ENCODE measurements around the gene H6PD. TPM values are rescaled to one million over a fixed set of nuclear protein-coding genes. Genes with fewer than 3 reads are reported as not detected.

Gene H6PD
- total RNA-seq, 2 donors from 2014 or later, result 35.0 to 41.0 TPM

DNA sequence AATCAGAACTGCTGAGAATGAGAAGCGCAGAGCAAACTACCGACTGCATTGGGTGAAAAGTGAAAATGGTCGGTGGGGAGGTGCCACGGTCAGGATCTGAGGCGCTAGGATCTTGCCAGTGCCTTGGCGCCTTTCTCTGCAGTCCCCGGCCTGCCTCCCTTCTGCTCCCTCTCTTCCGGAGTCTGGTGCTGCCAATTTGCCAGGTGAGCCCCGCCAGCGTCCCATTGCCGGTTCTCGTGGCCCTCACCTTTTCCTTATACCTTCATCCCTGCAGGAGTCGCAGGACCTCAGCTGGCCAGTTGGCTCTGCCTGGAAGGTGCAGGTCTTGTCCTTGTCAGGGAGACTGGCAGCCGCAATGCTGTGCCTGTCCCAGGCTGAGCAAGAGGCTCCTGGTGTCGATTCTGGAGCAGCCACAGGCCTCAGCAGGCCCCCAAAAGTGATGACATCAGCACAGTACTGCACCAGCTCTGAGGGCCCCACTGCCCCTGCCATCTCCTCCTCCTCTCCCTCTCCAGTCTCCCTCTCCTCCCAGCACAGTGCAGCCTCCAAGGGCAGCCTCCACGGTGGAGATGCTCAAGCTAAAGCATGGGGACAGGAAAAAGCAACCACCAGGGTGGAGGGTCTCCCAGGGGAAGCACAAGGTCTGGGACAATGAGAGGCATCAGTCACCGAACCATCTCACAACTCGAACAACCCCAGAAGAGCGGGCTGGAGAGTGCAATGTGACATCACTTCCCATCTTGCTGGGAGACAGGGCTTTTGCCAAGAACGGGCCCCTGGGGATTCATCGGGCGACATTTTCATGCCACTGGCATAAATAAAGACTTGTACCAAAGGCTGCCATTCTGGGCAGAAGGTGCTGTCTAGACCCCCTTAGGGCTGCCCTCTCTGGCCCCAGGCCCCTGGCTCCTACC lies 37.1 kb upstream of the H6PD start:
- H3K27me3 ChIP-seq, result no peaks in the 10 kb centered on the region
- H3K4me1 ChIP-seq, result peaks cover 0 to 47% of the 10 kb centered on the region in 2 donors
- TF ChIP-seq, protein P1, sequence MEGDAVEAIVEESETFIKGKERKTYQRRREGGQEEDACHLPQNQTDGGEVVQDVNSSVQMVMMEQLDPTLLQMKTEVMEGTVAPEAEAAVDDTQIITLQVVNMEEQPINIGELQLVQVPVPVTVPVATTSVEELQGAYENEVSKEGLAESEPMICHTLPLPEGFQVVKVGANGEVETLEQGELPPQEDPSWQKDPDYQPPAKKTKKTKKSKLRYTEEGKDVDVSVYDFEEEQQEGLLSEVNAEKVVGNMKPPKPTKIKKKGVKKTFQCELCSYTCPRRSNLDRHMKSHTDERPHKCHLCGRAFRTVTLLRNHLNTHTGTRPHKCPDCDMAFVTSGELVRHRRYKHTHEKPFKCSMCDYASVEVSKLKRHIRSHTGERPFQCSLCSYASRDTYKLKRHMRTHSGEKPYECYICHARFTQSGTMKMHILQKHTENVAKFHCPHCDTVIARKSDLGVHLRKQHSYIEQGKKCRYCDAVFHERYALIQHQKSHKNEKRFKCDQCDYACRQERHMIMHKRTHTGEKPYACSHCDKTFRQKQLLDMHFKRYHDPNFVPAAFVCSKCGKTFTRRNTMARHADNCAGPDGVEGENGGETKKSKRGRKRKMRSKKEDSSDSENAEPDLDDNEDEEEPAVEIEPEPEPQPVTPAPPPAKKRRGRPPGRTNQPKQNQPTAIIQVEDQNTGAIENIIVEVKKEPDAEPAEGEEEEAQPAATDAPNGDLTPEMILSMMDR (IDR thresholded peaks at IDR 0.05), result no peak
- H3K27ac ChIP-seq, result peak overlapping the region; percentile 17 to 52
- no peak for DNase-seq (ENCODE audit: low spot score)
- peak overlapping the region in 1 of 2 donors; percentile 32 for H3K4me3 ChIP-seq
- no peaks in the 10 kb centered on the region for H3K9me3 ChIP-seq
- no peaks in the 10 kb centered on the region for H3K36me3 ChIP-seq

DNA sequence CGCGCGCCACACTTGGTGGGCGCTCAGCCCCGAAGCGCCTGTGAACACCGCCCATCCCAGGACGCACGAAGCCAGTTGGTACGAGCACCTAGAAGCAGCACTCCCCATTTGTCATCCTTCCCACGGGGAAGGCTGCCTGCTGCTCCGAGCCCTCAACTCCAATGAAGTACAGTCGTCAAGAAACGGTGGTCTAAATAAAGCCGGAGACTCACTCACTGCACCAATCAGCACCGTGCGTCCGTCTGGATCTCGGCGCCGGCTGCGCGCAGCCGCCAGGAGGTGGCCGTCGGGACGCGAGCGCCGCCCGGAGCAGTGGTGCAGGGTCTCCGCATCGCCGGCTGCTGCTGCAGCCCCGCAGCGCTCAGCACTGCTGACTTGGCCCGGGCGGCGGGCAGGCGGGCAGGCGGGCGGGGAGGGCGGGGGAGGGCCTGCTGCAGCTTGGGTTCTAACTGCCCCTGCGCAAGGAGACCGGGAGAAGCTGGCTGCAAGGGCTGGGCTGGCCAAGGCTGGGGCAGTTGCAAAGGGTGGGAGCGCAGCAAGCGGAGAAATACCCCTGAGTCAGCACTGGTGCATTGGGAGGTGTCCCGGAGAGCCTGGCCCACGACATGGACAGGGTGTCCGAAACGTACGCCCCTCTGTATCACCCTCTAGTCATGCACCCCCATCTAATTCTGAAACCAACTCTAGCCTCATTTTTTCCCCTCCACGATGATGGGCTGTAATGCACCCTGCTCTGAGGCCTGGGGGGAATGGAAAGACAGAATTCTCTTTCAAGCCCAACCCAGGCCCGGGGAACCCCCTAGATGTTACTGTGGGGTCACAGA lies 35.8 kb upstream of the H6PD start:
- no peaks in the 10 kb centered on the region for H3K9me3 ChIP-seq
- H3K4me3 ChIP-seq, result peak overlapping the region in 1 of 2 donors; percentile 32
- no peak for DNase-seq (ENCODE audit: low spot score)
- no peak overlapping the region for H3K27ac ChIP-seq
- H3K36me3 ChIP-seq, result no peaks in the 10 kb centered on the region
- H3K4me1 ChIP-seq, result peaks cover 0 to 45% of the 10 kb centered on the region in 2 donors
- H3K27me3 ChIP-seq, result no peaks in the 10 kb centered on the region
- TF ChIP-seq, protein P1 (IDR thresholded peaks at IDR 0.05), result peak in 1 of 2 donors; percentile 40

DNA sequence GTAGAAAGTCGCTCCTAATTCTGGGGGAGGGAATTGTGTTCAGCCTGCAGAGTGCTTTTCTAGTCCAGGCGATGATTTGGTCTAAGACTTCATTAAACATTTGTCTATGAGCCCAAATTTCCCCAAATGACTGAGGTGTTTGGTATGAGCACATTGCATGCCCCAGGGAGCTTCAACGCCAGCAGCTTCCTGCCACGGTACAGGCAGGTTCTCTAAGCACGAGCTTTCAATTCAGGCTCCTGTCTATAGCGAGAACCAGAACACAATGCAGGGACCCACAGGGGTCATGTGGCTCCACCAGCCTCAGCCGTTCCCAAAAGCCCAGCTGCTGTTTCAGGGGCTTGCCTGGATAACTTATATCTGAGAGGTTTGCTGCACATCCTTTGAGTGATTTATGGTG lies 34.1 kb upstream of the H6PD start:
- no peaks in the 10 kb centered on the region for H3K36me3 ChIP-seq
- H3K4me1 ChIP-seq, result peaks cover 0 to 45% of the 10 kb centered on the region in 2 donors
- H3K9me3 ChIP-seq, result no peaks in the 10 kb centered on the region
- TF ChIP-seq, protein P1 (IDR thresholded peaks at IDR 0.05), result no peak
- DNase-seq (ENCODE audit: low spot score), result no peak
- no peak overlapping the region for H3K4me3 ChIP-seq
- no peak overlapping the region for H3K27ac ChIP-seq
- no peaks in the 10 kb centered on the region for H3K27me3 ChIP-seq

DNA sequence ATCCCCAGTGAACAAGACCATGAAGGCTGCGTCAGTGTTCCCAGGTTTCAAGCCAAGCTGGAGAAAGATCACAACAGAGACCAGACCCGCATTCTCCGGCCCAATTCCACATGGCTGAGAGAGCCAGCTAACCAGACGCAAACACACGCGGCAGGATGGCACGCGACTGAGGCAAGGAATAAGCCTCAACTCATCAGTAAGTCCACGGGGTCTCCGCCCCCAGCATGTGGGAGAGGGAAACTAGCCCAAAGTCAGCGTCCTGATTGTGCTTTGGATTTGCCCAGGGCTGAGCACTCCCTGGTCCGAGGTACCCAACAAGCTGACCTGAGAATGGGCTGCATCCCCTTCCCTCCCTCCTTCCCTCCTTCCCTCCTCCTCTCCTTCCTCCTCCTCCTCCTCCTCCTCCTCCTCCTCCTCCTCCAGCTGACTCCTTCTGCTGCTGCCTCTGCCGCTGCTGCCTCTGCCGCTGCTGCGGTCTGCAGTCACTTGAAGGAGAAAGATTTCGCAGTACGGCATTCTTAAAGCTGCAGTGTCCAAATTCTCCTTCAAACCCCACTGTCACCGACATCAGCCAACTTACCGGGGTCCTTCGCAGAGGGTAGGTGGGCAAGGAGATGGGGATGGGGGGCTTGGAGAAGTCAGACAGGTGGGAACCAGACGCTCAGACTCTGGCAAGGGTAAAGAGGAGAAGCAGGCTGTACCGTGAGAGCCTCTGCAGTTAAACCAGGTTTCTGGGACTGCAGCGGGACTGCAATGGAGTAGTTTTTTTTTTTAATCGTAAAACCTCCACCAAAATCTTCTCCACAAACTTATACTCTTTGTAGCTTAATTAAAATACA lies 33.0 kb upstream of the H6PD start:
- H3K4me3 ChIP-seq, result peak overlapping the region; percentile 2 to 34
- H3K27ac ChIP-seq, result no peak overlapping the region
- no peaks in the 10 kb centered on the region for H3K27me3 ChIP-seq
- TF ChIP-seq, protein P1 (IDR thresholded peaks at IDR 0.05), result no peak
- no peaks in the 10 kb centered on the region for H3K36me3 ChIP-seq
- H3K4me1 ChIP-seq, result peaks cover 0 to 35% of the 10 kb centered on the region in 2 donors
- no peaks in the 10 kb centered on the region for H3K9me3 ChIP-seq
- peak; percentile 72 for DNase-seq (ENCODE audit: low spot score)

DNA sequence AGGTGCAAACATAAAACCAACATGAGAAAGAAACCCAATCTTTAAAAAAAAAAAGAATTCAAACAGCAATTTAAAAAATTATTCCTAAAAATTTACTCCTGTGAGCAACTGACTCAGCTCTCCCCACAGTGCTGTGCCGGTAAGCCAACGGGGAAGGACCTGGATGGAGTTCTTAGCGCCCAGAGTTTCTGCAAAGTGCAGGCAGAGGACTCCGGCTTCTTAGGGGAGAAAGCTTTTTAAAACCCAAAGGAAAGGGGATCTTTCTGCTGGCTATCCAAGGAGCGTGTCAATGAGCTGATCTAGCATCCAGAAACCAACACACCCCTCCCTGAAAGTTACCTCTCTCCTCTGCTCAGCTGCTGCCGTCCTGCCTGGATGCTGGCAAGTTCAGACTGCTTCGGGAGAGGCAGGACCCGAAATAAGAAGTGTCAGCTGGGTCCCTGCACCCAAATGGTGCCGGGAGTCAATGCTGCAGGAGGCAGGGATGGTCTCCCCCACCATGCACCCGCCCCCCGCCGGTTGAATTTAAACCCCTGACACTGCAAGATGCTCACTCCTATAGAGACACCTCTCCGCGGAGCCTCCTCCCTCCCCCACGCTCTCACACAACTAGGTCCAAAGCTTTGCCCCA lies 32.2 kb upstream of the H6PD start:
- H3K9me3 ChIP-seq, result no peaks in the 10 kb centered on the region
- TF ChIP-seq, protein P1 (IDR thresholded peaks at IDR 0.05), result no peak
- no peak for DNase-seq (ENCODE audit: low spot score)
- H3K4me3 ChIP-seq, result peak overlapping the region in 1 of 2 donors; percentile 34
- H3K27ac ChIP-seq, result no peak overlapping the region
- H3K36me3 ChIP-seq, result no peaks in the 10 kb centered on the region
- peaks cover 0 to 27% of the 10 kb centered on the region in 2 donors for H3K4me1 ChIP-seq
- H3K27me3 ChIP-seq, result no peaks in the 10 kb centered on the region

Measured in right atrium auricular region (tissue), 2 donors.